A549 (cell line): ENCODE measurements around the gene SUGCT. TPM values are rescaled to one million over a fixed set of nuclear protein-coding genes. Genes with fewer than 3 reads are reported as not detected.

Source experiments
- ATAC-seq, 2 experiments: fragments of 200-7000 bp in 1 of 2; fragments of >200 bp in 1 of 2; cut with Nextera tagmentation in 1 of 2; cut with Tn5 transposase in 1 of 2; 3 replicates each; pipeline versions ENCODE4 v1.8.0 to v1.9.1; 2018 to 2020; ENCODE audit warnings: mild to moderate bottlenecking in 1 of 2, moderate library complexity in 1 of 2
- CTCF ChIA-PET: fragments of 300-600 bp; sonication (Branson Sonifier 250); formaldehyde crosslinking; extraction: SDS; loops from one replicate; lab custom pipeline; 2021; ENCODE audit warnings: antibody characterized with exemption, inconsistent platforms; lab: Yijun Ruan, JAX
- POLR2A ChIA-PET: fragments of 350-600 bp; formaldehyde crosslinking; extraction: SDS; loops from one replicate; lab custom pipeline; 2021; ENCODE audit warnings: antibody characterized with exemption, inconsistent platforms; lab: Yijun Ruan, JAX
- DNase-seq, 2 experiments: peaks; one replicate each; pipeline versions ENCODE4 v3.0.0 to v3.0.0-alpha.2; 2011 to 2016; ENCODE audit warnings: low read depth in 1 of 2, low spot score in 1 of 2
- FAIRE-seq: peaks from 2 replicates; lab custom pipeline; 2011; peaks lifted over from hg19 to GRCh38; lab: Jason Lieb, UNC
- H3K27ac ChIP-seq, 2 experiments: fragments of >200 bp; sonication (Bioruptor Twin); formaldehyde crosslinking; 3 replicates each; pipeline ENCODE4 v1.5.1; 2016 to 2017
- H3K4me1 ChIP-seq: fragments of >200 bp; sonication (Bioruptor Twin); formaldehyde crosslinking; 3 replicates; pipeline ENCODE4 v1.6.1; 2016
- H3K4me2 ChIP-seq: fragments of >200 bp; sonication (Bioruptor Twin); formaldehyde crosslinking; 3 replicates; pipeline ENCODE4 v1.6.1; 2016
- H3K4me3 ChIP-seq: fragments of >200 bp; sonication (Bioruptor Twin); formaldehyde crosslinking; 3 replicates; pipeline ENCODE4 v1.5.1; 2016
- H3K9me3 ChIP-seq: fragments of >200 bp; sonication (Bioruptor Twin); formaldehyde crosslinking; 3 replicates; pipeline ENCODE4 v1.6.1; 2016
- CBX8 ChIP-seq: fragments of 200-600 bp; sonication (generic); IDR thresholded peaks from 2 replicates; pipeline ENCODE4 v1.6.1; 2016
- CHD4 ChIP-seq: fragments of 200-600 bp; sonication (generic); IDR thresholded peaks from 2 replicates; pipeline ENCODE4 v1.6.1; 2016; ENCODE audit warnings: antibody characterized with exemption, mild to moderate bottlenecking, borderline replicate concordance
- EHF ChIP-seq: fragments of 250-450 bp; sonication (Bioruptor Pico); IDR thresholded peaks from 2 replicates; pipeline ENCODE4 v1.5.0; 2020; ENCODE audit warnings: mild to moderate bottlenecking
- EHMT2 ChIP-seq: fragments of 200-600 bp; sonication (generic); IDR thresholded peaks from 2 replicates; pipeline ENCODE4 v1.6.1; 2016; ENCODE audit warnings: antibody characterized with exemption, low read depth, mild to moderate bottlenecking, moderate library complexity
- EP300 ChIP-seq, 2 experiments: fragments of >200 bp; sonication (Bioruptor Twin); formaldehyde crosslinking; IDR thresholded peaks; 2 replicates in 1 of 2; 3 replicates in 1 of 2; pipeline ENCODE4 v1.6.1; 2016 to 2017
- ESRRA ChIP-seq: fragments of 150-350 bp; IDR thresholded peaks from 2 replicates; pipeline ENCODE4 v1.6.1; 2014; ENCODE audit warnings: mild to moderate bottlenecking, low read length, borderline replicate concordance
- FOSB ChIP-seq: fragments of 250-450 bp; sonication (Bioruptor Pico); IDR thresholded peaks from 2 replicates; pipeline ENCODE4 v1.5.0; 2020; ENCODE audit warnings: mild to moderate bottlenecking, moderate library complexity
- FOXS1 ChIP-seq: fragments of 250-450 bp; sonication (Bioruptor Pico); IDR thresholded peaks from 2 replicates; pipeline ENCODE4 v1.5.0; 2020; ENCODE audit warnings: mild to moderate bottlenecking, moderate library complexity
- GATA3 ChIP-seq: IDR thresholded peaks from 2 replicates; pipeline ENCODE4 v1.6.1; 2012; ENCODE audit warnings: borderline replicate concordance
- JUN ChIP-seq, 2 experiments: fragments of >200 bp; sonication (Bioruptor Twin); formaldehyde crosslinking; IDR thresholded peaks; 2 replicates in 1 of 2; 3 replicates in 1 of 2; pipeline ENCODE4 v1.6.1; 2016 to 2017
- MYC ChIP-seq: IDR thresholded peaks from 2 replicates; pipeline ENCODE4 v1.6.1; 2012; ENCODE audit warnings: mild to moderate bottlenecking, inconsistent platforms, low read length, improper control_type of control experiment, borderline replicate concordance
- NFE2L2 ChIP-seq: fragments of 150-350 bp; conservative IDR thresholded peaks from 2 replicates; pipeline ENCODE4 v1.6.1; 2014; ENCODE audit warnings: low read length
- NPAS2 ChIP-seq: fragments of 250-450 bp; sonication (Bioruptor Pico); IDR thresholded peaks from 2 replicates; pipeline ENCODE4 v1.8.0; 2022; ENCODE audit warnings: mild to moderate bottlenecking, moderate library complexity, borderline replicate concordance
- NR3C1 ChIP-seq: fragments of >200 bp; sonication (Bioruptor Twin); formaldehyde crosslinking; IDR thresholded peaks from 3 replicates; pipeline ENCODE4 v1.6.1; 2017
- PHF8 ChIP-seq: fragments of 200-600 bp; sonication (generic); IDR thresholded peaks from 2 replicates; pipeline ENCODE4 v1.6.1; 2016; ENCODE audit warnings: low read depth, mild to moderate bottlenecking, antibody characterized with exemption, moderate library complexity, borderline replicate concordance
- RAD21 ChIP-seq, 2 experiments: fragments of >200 bp in 1 of 2; sonication (Bioruptor Twin) in 1 of 2; formaldehyde crosslinking in 1 of 2; IDR thresholded peaks in 1 of 2; conservative IDR thresholded peaks in 1 of 2; 2 replicates in 1 of 2; 3 replicates in 1 of 2; pipeline ENCODE4 v1.6.1; 2012 to 2018; ENCODE audit warnings: inconsistent platforms in 1 of 2
- RARB ChIP-seq: fragments of 250-450 bp; sonication (Bioruptor Pico); IDR thresholded peaks from 2 replicates; pipeline ENCODE4 v1.8.0; 2021; ENCODE audit warnings: mild to moderate bottlenecking, moderate library complexity
- RCOR1 ChIP-seq: fragments of 150-350 bp; IDR thresholded peaks from 2 replicates; pipeline ENCODE4 v1.6.1; 2014; ENCODE audit warnings: antibody characterized with exemption, low read length, low read depth
- SREBF2 ChIP-seq: fragments of 450-650 bp; IDR thresholded peaks from 2 replicates; pipeline ENCODE4 v1.6.1; 2014; ENCODE audit warnings: mild to moderate bottlenecking, moderate library complexity
- TFCP2L1 ChIP-seq: fragments of 250-450 bp; sonication (Bioruptor Pico); IDR thresholded peaks from 2 replicates; pipeline ENCODE4 v1.5.0; 2021; ENCODE audit warnings: mild to moderate bottlenecking
- ZC3H11A ChIP-seq: fragments of 450-650 bp; IDR thresholded peaks from 2 replicates; pipeline ENCODE4 v1.6.1; 2014; ENCODE audit warnings: antibody characterized with exemption, mild to moderate bottlenecking
- ZNF302 ChIP-seq: fragments of 250-450 bp; sonication (Bioruptor Pico); IDR thresholded peaks from 2 replicates; pipeline ENCODE4 v1.9.0; 2021; ENCODE audit warnings: inconsistent platforms, mild to moderate bottlenecking, moderate library complexity
- ZSCAN20 ChIP-seq: fragments of 250-450 bp; sonication (Bioruptor Pico); IDR thresholded peaks from 2 replicates; pipeline ENCODE4 v1.8.0; 2022; ENCODE audit warnings: mild to moderate bottlenecking, moderate library complexity
- WGBS: methylation state at CpG from one replicate; pipeline ENCODE4 v1.1.6; 2017; ENCODE audit errors: missing lambda C conversion rate; 5-methylcytosine and 5-hydroxymethylcytosine counted together
- polyA plus RNA-seq, 4 experiments: library from polyadenylated mRNA; depleted of rRNA in 3 of 4; stranded (reverse); fragments of >200 nt; fragmentation: RNase III in 1 of 4; extraction: RNeasy Plus Mini Kit Qiagen cat#74134 plus additional on column Dnase treatment in 1 of 4; gene quantifications; 2 replicates in 3 of 4; 3 replicates in 1 of 4; pipeline ENCODE4 v1.2.3, GENCODE V29; 2011 to 2017
- TF ChIP-seq, protein P1 (sequence below): fragments of >200 bp; sonication (Bioruptor Twin); formaldehyde crosslinking; IDR thresholded peaks from 3 replicates; pipeline ENCODE4 v1.5.1; 2016
- TF ChIP-seq, protein P2 (sequence below): fragments of 250-450 bp; sonication (Bioruptor Pico); IDR thresholded peaks from 2 replicates; pipeline ENCODE4 v1.5.0; 2021; ENCODE audit warnings: mild to moderate bottlenecking, moderate library complexity, borderline replicate concordance
- TF ChIP-seq, protein P3 (sequence below): IDR thresholded peaks from 2 replicates; pipeline ENCODE4 v1.6.1; 2012; ENCODE audit warnings: low read depth, borderline replicate concordance

Gene SUGCT
- polyA plus RNA-seq, 2 of the 4 experiments (the other 2 are of a cell fraction): 1.4 to 1.6 TPM

DNA sequence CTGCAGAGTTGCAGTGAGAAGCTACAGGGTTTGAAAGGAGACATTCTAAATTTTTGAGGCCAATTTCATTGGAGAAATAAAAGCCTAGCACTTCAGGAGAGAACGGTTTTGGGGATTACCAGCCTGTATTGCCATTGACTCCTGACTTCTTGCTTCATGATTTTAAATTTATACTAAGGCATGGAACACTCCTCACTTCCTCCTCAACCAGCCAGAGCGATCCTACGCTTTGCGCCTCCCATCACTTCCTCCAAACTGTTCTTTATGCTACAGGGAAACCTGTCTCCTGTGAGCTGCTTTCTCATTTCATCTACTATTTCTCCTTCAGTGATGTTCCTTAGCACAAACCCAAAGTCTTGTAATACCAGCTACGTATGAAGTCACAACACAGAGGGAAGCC lies 495.1 kb downstream of the SUGCT start:
- no peak for TF ChIP-seq EHMT2
- no peak for TF ChIP-seq RARB (CRISPR knock-in tag)
- TF ChIP-seq CHD4: no peak
- TF ChIP-seq MYC: no peak
- no peak for TF ChIP-seq NFE2L2
- TF ChIP-seq FOSB (CRISPR knock-in tag): no peak
- TF ChIP-seq SREBF2: no peak
- TF ChIP-seq NPAS2 (CRISPR knock-in tag): no peak
- TF ChIP-seq RCOR1: no peak
- no peak for TF ChIP-seq RAD21 (conservative IDR thresholded peaks at IDR 0.05 in 1 of 2, IDR thresholded peaks at IDR 0.05 in 1 of 2)
- TF ChIP-seq TFCP2L1 (CRISPR knock-in tag): no peak
- TF ChIP-seq ZC3H11A: no peak
- TF ChIP-seq EHF: no peak
- TF ChIP-seq, all 56 proteins: peak for 0
- no peak overlapping the region for H3K4me3 ChIP-seq
- DNase-seq (no peak), FAIRE-seq (no peak), ATAC-seq (no peak)
- H3K4me2 ChIP-seq: no peak overlapping the region
- H3K9me3 ChIP-seq: no peaks in the 10 kb centered on the region
- CTCF ChIA-PET: no interaction called here
- WGBS: 20% methylated on average over 5 of the region's 5 CpGs
- no peak overlapping the region for H3K27ac ChIP-seq
- POLR2A ChIA-PET: no interaction called here
- no peaks in the 10 kb centered on the region for H3K4me1 ChIP-seq

DNA sequence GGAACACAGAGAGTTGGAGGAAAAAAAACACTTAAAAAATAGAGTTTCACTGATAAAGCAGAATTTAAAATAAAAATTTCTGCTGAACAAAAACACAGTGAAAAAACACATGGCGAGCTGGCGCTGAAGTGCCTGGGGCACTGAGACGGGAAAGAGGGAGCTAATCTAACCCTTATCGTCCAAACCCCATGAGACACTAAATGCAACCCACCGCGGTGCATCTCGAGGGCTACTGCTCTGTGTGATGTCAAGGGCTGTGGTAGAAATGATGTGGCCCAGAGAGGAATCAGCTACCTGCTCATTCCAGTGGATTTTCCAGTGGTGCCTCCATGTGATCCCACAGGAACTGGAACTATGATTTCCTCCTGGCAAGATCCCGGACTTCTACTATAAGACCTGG lies 499.3 kb downstream of the SUGCT start:
- TF ChIP-seq, protein P1, sequence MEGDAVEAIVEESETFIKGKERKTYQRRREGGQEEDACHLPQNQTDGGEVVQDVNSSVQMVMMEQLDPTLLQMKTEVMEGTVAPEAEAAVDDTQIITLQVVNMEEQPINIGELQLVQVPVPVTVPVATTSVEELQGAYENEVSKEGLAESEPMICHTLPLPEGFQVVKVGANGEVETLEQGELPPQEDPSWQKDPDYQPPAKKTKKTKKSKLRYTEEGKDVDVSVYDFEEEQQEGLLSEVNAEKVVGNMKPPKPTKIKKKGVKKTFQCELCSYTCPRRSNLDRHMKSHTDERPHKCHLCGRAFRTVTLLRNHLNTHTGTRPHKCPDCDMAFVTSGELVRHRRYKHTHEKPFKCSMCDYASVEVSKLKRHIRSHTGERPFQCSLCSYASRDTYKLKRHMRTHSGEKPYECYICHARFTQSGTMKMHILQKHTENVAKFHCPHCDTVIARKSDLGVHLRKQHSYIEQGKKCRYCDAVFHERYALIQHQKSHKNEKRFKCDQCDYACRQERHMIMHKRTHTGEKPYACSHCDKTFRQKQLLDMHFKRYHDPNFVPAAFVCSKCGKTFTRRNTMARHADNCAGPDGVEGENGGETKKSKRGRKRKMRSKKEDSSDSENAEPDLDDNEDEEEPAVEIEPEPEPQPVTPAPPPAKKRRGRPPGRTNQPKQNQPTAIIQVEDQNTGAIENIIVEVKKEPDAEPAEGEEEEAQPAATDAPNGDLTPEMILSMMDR: no peak
- no peak for TF ChIP-seq PHF8
- no peak for TF ChIP-seq FOXS1 (CRISPR knock-in tag)
- no peak for TF ChIP-seq NR3C1
- TF ChIP-seq, protein P2, sequence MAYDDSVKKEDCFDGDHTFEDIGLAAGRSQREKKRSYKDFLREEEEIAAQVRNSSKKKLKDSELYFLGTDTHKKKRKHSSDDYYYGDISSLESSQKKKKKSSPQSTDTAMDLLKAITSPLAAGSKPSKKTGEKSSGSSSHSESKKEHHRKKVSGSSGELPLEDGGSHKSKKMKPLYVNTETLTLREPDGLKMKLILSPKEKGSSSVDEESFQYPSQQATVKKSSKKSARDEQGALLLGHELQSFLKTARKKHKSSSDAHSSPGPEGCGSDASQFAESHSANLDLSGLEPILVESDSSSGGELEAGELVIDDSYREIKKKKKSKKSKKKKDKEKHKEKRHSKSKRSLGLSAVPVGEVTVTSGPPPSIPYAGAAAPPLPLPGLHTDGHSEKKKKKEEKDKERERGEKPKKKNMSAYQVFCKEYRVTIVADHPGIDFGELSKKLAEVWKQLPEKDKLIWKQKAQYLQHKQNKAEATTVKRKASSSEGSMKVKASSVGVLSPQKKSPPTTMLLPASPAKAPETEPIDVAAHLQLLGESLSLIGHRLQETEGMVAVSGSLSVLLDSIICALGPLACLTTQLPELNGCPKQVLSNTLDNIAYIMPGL (CRISPR knock-in tag): no peak
- TF ChIP-seq ZSCAN20: no peak
- TF ChIP-seq GATA3: no peak
- TF ChIP-seq ZNF302: no peak
- no peak for TF ChIP-seq NPAS2 (CRISPR knock-in tag)
- no peak for TF ChIP-seq TFCP2L1 (CRISPR knock-in tag)
- TF ChIP-seq CBX8: no peak
- TF ChIP-seq, protein P3, sequence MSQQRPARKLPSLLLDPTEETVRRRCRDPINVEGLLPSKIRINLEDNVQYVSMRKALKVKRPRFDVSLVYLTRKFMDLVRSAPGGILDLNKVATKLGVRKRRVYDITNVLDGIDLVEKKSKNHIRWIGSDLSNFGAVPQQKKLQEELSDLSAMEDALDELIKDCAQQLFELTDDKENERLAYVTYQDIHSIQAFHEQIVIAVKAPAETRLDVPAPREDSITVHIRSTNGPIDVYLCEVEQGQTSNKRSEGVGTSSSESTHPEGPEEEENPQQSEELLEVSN: no peak
- no peak for TF ChIP-seq JUN (IDR thresholded peaks at IDR 0.05)
- TF ChIP-seq EP300 (IDR thresholded peaks at IDR 0.05): no peak
- TF ChIP-seq ESRRA: no peak
- no peak for DNase-seq
- Histone ChIP-seq H3K4me1 (no peaks in the 10 kb centered on the region), H3K4me3 (no peak overlapping the region), H3K4me2 (no peak overlapping the region), H3K27ac (no peak overlapping the region), H3K9me3 (no peaks in the 10 kb centered on the region)
- FAIRE-seq: no peak
- ChIA-PET CTCF (no interaction called here), POLR2A (no interaction called here)
- 31% methylated on average over 8 of the region's 8 CpGs for WGBS
- no peak for ATAC-seq
